Stimulated activated CD4-positive, alpha-beta T cell treated with anti-CD3 and anti-CD28 coated beads, Interleukin-15, amount 100 ng/mL, for 48 hours (primary cell): ENCODE results near the gene UNC5B.

Experiments
- DNase-seq, 2 donors: peaks; one replicate each; pipeline ENCODE4 v3.0.0-alpha.2; 2020; ENCODE audit warnings: low read depth in 2 of 2

The UNC5B gene

GRCh38 chr10:71223347-71224058 lies 11.1 kb downstream of the UNC5B start:
- no peak for DNase-seq

- DNase-seq, result no peak
Observed at GRCh38 chr10:71225291-71226058, 13.1 kb downstream of the UNC5B start.

- no peak for DNase-seq
Observed at GRCh38 chr10:71228875-71229675, 16.7 kb downstream of the UNC5B start.

GRCh38 chr10:71229726-71230655 lies 17.6 kb downstream of the UNC5B start:
- no peak for DNase-seq

- DNase-seq, result no peak
Observed at GRCh38 chr10:71230656-71231025, 18.3 kb downstream of the UNC5B start.

- no peak for DNase-seq
Observed at GRCh38 chr10:71231206-71231605, 18.8 kb downstream of the UNC5B start.

GRCh38 chr10:71232089-71232998 lies 20.0 kb downstream of the UNC5B start:
- no peak for DNase-seq

- no peak for DNase-seq
Observed at GRCh38 chr10:71233482-71233892, 21.1 kb downstream of the UNC5B start.

- DNase-seq, result no peak
Observed at GRCh38 chr10:71234004-71234894, 21.9 kb downstream of the UNC5B start.

GRCh38 chr10:71234970-71235685 lies 22.8 kb downstream of the UNC5B start:
- no peak for DNase-seq

GRCh38 chr10:71235808-71236207 lies 23.4 kb downstream of the UNC5B start:
- no peak for DNase-seq

- no peak for DNase-seq
Observed at GRCh38 chr10:71236286-71236685, 23.9 kb downstream of the UNC5B start.

GRCh38 chr10:71236822-71237682 lies 24.7 kb downstream of the UNC5B start:
- DNase-seq, result no peak

GRCh38 chr10:71237843-71238623 lies 25.7 kb downstream of the UNC5B start:
- no peak for DNase-seq

GRCh38 chr10:71238626-71239025 lies 26.3 kb downstream of the UNC5B start:
- no peak for DNase-seq

- no peak for DNase-seq
Observed at GRCh38 chr10:71239131-71239915, 27.0 kb downstream of the UNC5B start.
